B cell (primary cell): ENCODE results near the gene GUCA1A. TPM values are rescaled to one million over a fixed set of nuclear protein-coding genes. Genes with fewer than 3 reads are reported as not detected.

Source experiments
- ATAC-seq: fragments of 200-7000 bp; cut with Tn5 transposase; one replicate; pipeline ENCODE4 v1.10.0; 2021; ENCODE audit warnings: low read depth, mild to moderate bottlenecking, moderate number of reproducible peaks, moderate library complexity
- CTCF ChIA-PET: fragments of 350-600 bp; sonication (Branson Sonifier 250); formaldehyde crosslinking; loops from one replicate; lab custom pipeline; 2021; ENCODE audit warnings: antibody characterized with exemption, inconsistent platforms; lab: Charles Lee
- POLR2A ChIA-PET: fragments of 350-600 bp; sonication (Branson Sonifier 250); formaldehyde crosslinking; loops from one replicate; lab custom pipeline; 2021; ENCODE audit warnings: antibody characterized with exemption; lab: Charles Lee
- DNase-seq: peaks from one replicate; pipeline ENCODE4 v3.0.0; 2013
- H2AFZ ChIP-seq: 2 replicates; pipeline ENCODE4 v1.6.1; 2012; ENCODE audit warnings: mild to moderate bottlenecking, low read depth, low read length; ENCODE audit not compliant: insufficient read depth, poor library complexity, severe bottlenecking
- H3K27ac ChIP-seq, 2 donors: 1 replicate in 1 of 2; 2 replicates in 1 of 2; pipeline ENCODE4 v1.5.1; 2012 to 2013; ENCODE audit warnings: low read length in 2 of 2, mild to moderate bottlenecking in 2 of 2, moderate library complexity in 1 of 2
- H3K27me3 ChIP-seq, 4 experiments: fragments of 200-600 bp in 1 of 4; sonication (generic) in 1 of 4; replicated peaks in 1 of 4; 1 replicate in 2 of 4; 2 replicates in 2 of 4; pipeline versions ENCODE4 v1.6.1 to v1.7.0; 2013 to 2016; ENCODE audit warnings: low read length in 3 of 4, mild to moderate bottlenecking in 2 of 4, mixed read lengths in 1 of 4, moderate library complexity in 1 of 4; ENCODE audit not compliant: insufficient read depth in 4 of 4, control insufficient read depth in 3 of 4; ENCODE audit errors: control extremely low read depth in 1 of 4
- H3K36me3 ChIP-seq, 2 experiments: replicated peaks in 1 of 2; 1 replicate in 1 of 2; 2 replicates in 1 of 2; pipeline versions ENCODE4 v1.6.1 to v1.7.1; 2013; ENCODE audit warnings: low read length in 1 of 2; ENCODE audit not compliant: insufficient read depth in 2 of 2, control insufficient read depth in 1 of 2; ENCODE audit errors: control extremely low read depth in 1 of 2, extremely low read depth in 1 of 2
- H3K4me1 ChIP-seq, 2 donors: fragments of 200-600 bp in 1 of 2; sonication (generic) in 1 of 2; 1 replicate in 1 of 2; 2 replicates in 1 of 2; pipeline versions ENCODE4 v1.5.1 to v1.6.1; 2013 to 2017; ENCODE audit warnings: low read length in 2 of 2; ENCODE audit not compliant: control insufficient read depth in 2 of 2, insufficient read depth in 2 of 2
- H3K4me2 ChIP-seq: replicated peaks from 2 replicates; pipeline ENCODE3; 2012; ENCODE audit warnings: mild to moderate bottlenecking, low read depth, low read length; ENCODE audit not compliant: poor library complexity, severe bottlenecking
- H3K4me3 ChIP-seq, 5 experiments: fragments of 200-600 bp in 1 of 5; sonication (generic) in 1 of 5; 1 replicate in 3 of 5; 2 replicates in 2 of 5; pipeline versions ENCODE4 v1.5.1 to v1.7.0; 2011 to 2016; ENCODE audit warnings: low read length in 4 of 5, mild to moderate bottlenecking in 4 of 5, low read depth in 2 of 5, control low read depth in 1 of 5, moderate library complexity in 1 of 5; ENCODE audit not compliant: insufficient read depth in 1 of 5; ENCODE audit errors: control extremely low read depth in 1 of 5, extremely low read depth in 1 of 5
- H3K79me2 ChIP-seq: fragments of 200-600 bp; sonication (generic); one replicate; pipeline ENCODE4 v1.6.0; 2016; ENCODE audit warnings: low read length; ENCODE audit not compliant: control insufficient read depth, insufficient read depth
- H3K9ac ChIP-seq: fragments of 200-600 bp; sonication (generic); 2 replicates; pipeline ENCODE4 v1.6.1; 2017; ENCODE audit warnings: mild to moderate bottlenecking, low read length, moderate library complexity
- H3K9me3 ChIP-seq, 3 donors: one replicate each; pipeline versions ENCODE4 v1.6.1 to v1.7.1; 2013; ENCODE audit warnings: low read length in 2 of 3; ENCODE audit not compliant: control insufficient read depth in 2 of 3, insufficient read depth in 1 of 3; ENCODE audit errors: control extremely low read depth in 1 of 3
- H4K20me1 ChIP-seq: 2 replicates; pipeline ENCODE4 v1.6.0; 2012; ENCODE audit warnings: mild to moderate bottlenecking, low read length; ENCODE audit not compliant: insufficient read depth, control insufficient read depth, poor library complexity, severe bottlenecking
- H3K27ac Mint-ChIP-seq: one replicate; pipeline ENCODE4 v1.8.0; 2021; ENCODE audit warnings: mixed read lengths
- H3K27me3 Mint-ChIP-seq: one replicate; pipeline ENCODE4 v1.8.0; 2021; ENCODE audit warnings: mixed read lengths
- H3K4me1 Mint-ChIP-seq: one replicate; pipeline ENCODE4 v1.8.0; 2021; ENCODE audit warnings: mixed read lengths
- H3K4me3 Mint-ChIP-seq: one replicate; pipeline ENCODE4 v1.8.0; 2021; ENCODE audit warnings: mixed read lengths
- H3K9me3 Mint-ChIP-seq: one replicate; pipeline ENCODE4 v1.8.0; 2022; ENCODE audit warnings: mixed read lengths; ENCODE audit not compliant: insufficient read depth
- EZH2 ChIP-seq: IDR thresholded peaks from 2 replicates; pipeline ENCODE4 v1.6.1; 2012; ENCODE audit warnings: borderline replicate concordance, low read depth, mild to moderate bottlenecking, moderate library complexity, low read length; ENCODE audit not compliant: insufficient read depth, poor library complexity, severe bottlenecking
- WGBS: methylation state at CpG from one replicate; pipeline ENCODE4 v1.1.5; 2013; ENCODE audit warnings: missing lambda C conversion rate; ENCODE audit not compliant: insufficient coverage; 5-methylcytosine and 5-hydroxymethylcytosine counted together
- intact Hi-C: fragments of 100-400 bp; cut with micrococcal nuclease; formaldehyde crosslinking; loops from one replicate; pipeline ENCODE4 v1.10.0; 2022
- polyA plus RNA-seq: library from polyadenylated mRNA; depleted of rRNA; stranded (reverse); fragments of >200 nt; gene quantifications from 2 replicates; pipeline ENCODE4 v1.2.3, GENCODE V29; 2012
- total RNA-seq, 2 donors: library from RNA; stranded (reverse); fragments of 120-200 nt in 1 of 2; gene quantifications; 1 replicate in 1 of 2; 2 replicates in 1 of 2; pipeline versions ENCODE4 v1.2.3 to v1.2.4, GENCODE V29; 2013 to 2022
- TF ChIP-seq, protein P1 (sequence below): fragments of 200-600 bp; IDR thresholded peaks from one replicate; pipeline ENCODE4 v1.8.0; 2022; ENCODE audit warnings: antibody characterized with exemption, mild to moderate bottlenecking

The GUCA1A gene
- total and polyA plus RNA-seq, 2 donors (not counting 1 experiment from before 2014, with no cell fraction given) = not detected

DNA sequence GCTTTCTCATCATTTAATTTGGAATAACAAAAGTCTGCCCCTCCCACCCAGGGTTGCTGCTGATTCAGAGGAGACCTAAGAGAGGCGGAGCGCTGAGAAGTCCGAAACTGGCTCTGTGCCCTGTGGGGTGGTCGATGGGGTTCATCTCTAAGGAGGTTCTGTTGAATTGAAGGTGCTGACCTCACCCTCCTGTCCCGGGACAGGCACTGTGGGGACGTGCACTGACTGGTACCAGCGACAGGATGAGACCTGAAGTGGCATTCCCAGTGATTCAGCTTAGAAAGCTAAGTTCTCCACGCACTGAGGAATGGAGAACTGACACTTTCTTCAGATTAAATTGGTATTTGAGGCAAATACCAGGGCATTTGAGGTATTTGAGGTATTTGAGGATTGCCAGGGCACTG lies 20.3 kb downstream of the GUCA1A start:
- Histone ChIP-seq H3K9ac (no peak overlapping the region), H3K4me3 (no peak overlapping the region), H3K36me3 (no peaks in the 10 kb centered on the region), H3K4me1 (no peaks in the 10 kb centered on the region), H4K20me1 (no peaks in the 10 kb centered on the region), H3K4me2 (no peak overlapping the region), H3K79me2 (no peaks in the 10 kb centered on the region), H3K27ac (no peak overlapping the region), H3K27me3 (no peaks in the 10 kb centered on the region), H2AFZ (no peak overlapping the region), H3K9me3 (no peaks in the 10 kb centered on the region)
- H3K4me3 Mint-ChIP-seq = no peak overlapping the region
- DNase-seq (no peak), ATAC-seq (no peak)
- H3K27ac Mint-ChIP-seq = no peak overlapping the region
- ChIA-PET POLR2A (no interaction called here), CTCF (interaction anchor here (1.4 kb wide), 1 partner anchor 21 kb away, joined by 4 read pairs; no protein-coding TSS in a partner anchor)
- no peaks in the 10 kb centered on the region for H3K27me3 Mint-ChIP-seq
- no peak for TF ChIP-seq EZH2
- TF ChIP-seq, protein P1, sequence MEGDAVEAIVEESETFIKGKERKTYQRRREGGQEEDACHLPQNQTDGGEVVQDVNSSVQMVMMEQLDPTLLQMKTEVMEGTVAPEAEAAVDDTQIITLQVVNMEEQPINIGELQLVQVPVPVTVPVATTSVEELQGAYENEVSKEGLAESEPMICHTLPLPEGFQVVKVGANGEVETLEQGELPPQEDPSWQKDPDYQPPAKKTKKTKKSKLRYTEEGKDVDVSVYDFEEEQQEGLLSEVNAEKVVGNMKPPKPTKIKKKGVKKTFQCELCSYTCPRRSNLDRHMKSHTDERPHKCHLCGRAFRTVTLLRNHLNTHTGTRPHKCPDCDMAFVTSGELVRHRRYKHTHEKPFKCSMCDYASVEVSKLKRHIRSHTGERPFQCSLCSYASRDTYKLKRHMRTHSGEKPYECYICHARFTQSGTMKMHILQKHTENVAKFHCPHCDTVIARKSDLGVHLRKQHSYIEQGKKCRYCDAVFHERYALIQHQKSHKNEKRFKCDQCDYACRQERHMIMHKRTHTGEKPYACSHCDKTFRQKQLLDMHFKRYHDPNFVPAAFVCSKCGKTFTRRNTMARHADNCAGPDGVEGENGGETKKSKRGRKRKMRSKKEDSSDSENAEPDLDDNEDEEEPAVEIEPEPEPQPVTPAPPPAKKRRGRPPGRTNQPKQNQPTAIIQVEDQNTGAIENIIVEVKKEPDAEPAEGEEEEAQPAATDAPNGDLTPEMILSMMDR = no peak
- no peaks in the 10 kb centered on the region for H3K9me3 Mint-ChIP-seq
- 87% methylated on average over 8 of the region's 8 CpGs for WGBS
- H3K4me1 Mint-ChIP-seq = peaks cover 4% of the 10 kb centered on the region
- intact Hi-C loops = no loop called here

DNA sequence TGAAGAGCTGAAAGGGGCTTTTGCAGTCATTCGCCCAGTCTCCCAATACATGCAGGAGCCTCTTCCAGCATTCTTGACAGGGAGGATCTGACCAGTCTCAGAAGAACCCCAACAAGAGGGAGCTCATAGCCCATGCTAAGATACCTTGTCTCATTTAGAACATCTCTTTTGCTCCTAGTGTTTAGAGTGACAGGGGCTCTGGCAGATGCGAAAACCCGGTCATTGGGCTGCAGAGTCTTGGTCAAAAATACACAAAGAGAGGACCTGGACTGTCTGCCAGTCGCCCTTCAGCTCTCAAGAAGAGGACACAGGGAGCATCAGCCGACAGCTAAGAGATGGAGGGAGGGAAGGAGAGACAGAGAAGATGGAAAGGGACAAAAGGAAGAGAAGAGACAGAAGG lies 20.9 kb downstream of the GUCA1A start:
- ATAC-seq (no peak), DNase-seq (no peak)
- no peaks in the 10 kb centered on the region for H3K27me3 ChIP-seq
- Mint-ChIP-seq H3K4me3 (no peak overlapping the region), H3K27me3 (no peaks in the 10 kb centered on the region), H3K9me3 (no peaks in the 10 kb centered on the region), H3K27ac (no peak overlapping the region), H3K4me1 (peaks cover 4% of the 10 kb centered on the region)
- H3K4me1 ChIP-seq = no peaks in the 10 kb centered on the region
- CTCF ChIA-PET = interaction anchor here (1.4 kb wide), 1 partner anchor 20 kb away, joined by 4 read pairs; no protein-coding TSS in a partner anchor
- no peak overlapping the region for H2AFZ ChIP-seq
- no peaks in the 10 kb centered on the region for H3K36me3 ChIP-seq
- no peak overlapping the region for H3K27ac ChIP-seq
- no peak overlapping the region for H3K4me2 ChIP-seq
- TF ChIP-seq, protein P1 = no peak
- TF ChIP-seq EZH2 = no peak
- POLR2A ChIA-PET = no interaction called here
- intact Hi-C loops = no loop called here
- no peak overlapping the region for H3K9ac ChIP-seq
- 97% methylated on average over 5 of the region's 5 CpGs for WGBS
- no peak overlapping the region for H3K4me3 ChIP-seq
- no peaks in the 10 kb centered on the region for H3K79me2 ChIP-seq
- no peaks in the 10 kb centered on the region for H3K9me3 ChIP-seq
- H4K20me1 ChIP-seq = no peaks in the 10 kb centered on the region
